GM12801 (cell line): Measurements from ENCODE around the gene STUB1.

ENCODE experiments used
- CTCF ChIP-seq: IDR thresholded peaks from one replicate; pipeline ENCODE4 v1.5.1; 2011; ENCODE audit warnings: control low read depth; ENCODE audit not compliant: insufficient read length; ENCODE audit errors: extremely low read depth

The STUB1 gene

DNA sequence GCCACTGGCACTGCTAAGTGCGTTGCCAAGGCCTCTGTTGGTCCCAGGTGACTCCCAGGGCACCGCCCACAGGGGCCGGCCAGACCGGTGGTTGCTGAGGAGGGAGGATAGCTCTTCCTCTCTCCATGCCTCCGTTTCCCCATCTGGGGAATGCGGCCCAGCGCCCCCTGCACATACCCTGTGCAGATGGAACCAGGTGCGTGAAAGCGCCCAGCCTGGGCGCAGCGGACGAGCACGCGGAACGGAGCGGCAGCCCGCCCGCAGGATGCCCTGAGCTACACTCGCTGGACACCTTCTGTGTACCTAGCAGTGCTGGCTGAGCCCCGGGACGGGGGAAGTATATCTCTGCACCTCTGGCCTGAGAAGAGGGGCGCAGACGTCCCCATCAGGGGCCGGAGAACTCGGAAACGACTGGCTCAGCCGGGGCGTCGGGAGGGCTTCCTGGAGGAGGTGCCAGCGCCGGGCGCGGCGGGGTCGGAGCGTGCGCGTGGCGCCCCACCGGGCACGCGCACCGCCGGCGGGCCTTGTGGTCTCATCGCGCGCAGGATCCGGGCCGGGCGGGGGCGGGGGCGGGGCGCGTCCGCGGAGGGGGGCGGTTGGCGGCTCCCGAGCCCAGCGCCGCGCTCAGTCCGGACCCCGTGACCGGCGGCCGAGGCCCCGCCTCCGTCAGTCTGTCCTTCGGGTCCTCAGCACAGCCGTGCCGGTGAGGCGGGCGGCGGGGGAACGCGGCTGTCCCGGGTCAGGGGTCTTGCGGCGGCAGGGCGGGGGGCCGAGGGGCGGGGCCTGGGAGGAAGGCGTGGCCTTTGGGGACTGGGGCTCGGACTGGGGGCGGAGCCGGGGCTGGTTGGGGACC is 46.5 kb downstream of the STUB1 start, which contains the start of the genes CCDC78 and HAGHL:
Gene CCDC78 (minus strand): TSS at position 6 of the 853 bp plus-strand sequence. CDS start 76 bp downstream, outside the sequence.
Gene HAGHL (plus strand): TSS at position 669 of the 853 bp plus-strand sequence. CDS start 404 bp downstream, outside the sequence.
- TF ChIP-seq CTCF: no peak

DNA sequence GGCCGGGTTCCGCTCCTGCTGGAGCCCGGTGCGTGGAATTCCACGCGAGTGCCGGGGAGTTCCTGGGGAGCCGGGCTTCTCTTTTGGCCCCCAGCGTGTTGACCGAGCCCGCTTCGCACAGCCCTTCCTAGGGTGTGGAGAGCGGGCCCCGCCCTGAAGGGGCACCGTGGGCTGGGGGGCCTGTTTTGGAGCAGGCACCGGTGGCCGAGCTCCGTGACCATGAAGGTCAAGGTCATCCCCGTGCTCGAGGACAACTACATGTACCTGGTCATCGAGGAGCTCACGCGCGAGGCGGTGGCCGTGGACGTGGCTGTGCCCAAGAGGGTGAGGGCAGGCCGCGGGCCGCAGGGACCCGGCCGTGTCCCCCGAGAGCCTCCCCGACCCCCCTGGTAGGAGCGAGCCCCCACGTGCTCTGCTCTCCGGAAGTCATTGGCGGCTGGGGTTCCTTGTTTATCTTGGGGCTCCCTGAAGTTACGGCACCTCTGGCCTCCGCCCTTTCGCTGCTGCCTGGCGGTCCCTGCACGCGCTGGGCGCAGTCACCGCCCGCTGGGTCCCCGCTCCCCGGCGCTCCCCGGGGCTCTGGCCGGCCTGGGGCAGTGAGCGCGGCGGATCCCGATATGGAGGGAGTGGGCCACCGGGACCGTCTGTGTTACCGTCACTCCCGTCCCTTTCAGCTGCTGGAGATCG is 47.2 kb downstream of the STUB1 start:
- TF ChIP-seq CTCF: no peak

DNA sequence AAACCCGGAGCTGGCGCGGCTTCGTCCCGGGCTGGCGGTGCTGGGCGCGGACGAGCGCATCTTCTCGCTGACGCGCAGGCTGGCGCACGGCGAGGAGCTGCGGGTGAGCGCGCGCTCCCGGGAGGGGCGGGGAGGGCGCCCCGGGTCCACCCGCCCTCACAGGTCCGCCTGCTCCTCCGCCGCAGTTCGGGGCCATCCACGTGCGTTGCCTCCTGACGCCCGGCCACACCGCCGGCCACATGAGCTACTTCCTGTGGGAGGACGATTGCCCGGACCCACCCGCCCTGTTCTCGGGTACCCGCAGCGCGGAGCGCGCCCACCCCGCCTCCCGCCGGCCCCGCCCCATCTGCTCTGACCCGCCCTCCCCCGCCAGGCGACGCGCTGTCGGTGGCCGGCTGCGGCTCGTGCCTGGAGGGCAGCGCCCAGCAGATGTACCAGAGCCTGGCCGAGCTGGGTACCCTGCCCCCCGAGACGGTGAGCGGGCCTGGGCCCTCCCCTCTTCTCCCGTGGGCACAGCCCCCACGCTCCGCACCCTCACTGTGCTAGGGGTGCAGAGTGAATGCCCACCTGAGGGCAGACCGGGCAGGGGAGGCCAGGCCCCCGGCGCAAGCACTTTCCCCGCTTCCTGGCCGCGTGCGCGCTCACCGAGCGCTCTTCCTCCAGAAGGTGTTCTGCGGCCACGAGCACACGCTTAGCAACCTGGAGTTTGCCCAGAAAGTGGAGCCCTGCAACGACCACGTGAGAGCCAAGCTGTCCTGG is 48.1 kb downstream of the STUB1 start:
- no peak for TF ChIP-seq CTCF

- no peak for TF ChIP-seq CTCF
Measured at GRCh38 chr16:728890-729744, 48.9 kb downstream of the STUB1 start.

DNA sequence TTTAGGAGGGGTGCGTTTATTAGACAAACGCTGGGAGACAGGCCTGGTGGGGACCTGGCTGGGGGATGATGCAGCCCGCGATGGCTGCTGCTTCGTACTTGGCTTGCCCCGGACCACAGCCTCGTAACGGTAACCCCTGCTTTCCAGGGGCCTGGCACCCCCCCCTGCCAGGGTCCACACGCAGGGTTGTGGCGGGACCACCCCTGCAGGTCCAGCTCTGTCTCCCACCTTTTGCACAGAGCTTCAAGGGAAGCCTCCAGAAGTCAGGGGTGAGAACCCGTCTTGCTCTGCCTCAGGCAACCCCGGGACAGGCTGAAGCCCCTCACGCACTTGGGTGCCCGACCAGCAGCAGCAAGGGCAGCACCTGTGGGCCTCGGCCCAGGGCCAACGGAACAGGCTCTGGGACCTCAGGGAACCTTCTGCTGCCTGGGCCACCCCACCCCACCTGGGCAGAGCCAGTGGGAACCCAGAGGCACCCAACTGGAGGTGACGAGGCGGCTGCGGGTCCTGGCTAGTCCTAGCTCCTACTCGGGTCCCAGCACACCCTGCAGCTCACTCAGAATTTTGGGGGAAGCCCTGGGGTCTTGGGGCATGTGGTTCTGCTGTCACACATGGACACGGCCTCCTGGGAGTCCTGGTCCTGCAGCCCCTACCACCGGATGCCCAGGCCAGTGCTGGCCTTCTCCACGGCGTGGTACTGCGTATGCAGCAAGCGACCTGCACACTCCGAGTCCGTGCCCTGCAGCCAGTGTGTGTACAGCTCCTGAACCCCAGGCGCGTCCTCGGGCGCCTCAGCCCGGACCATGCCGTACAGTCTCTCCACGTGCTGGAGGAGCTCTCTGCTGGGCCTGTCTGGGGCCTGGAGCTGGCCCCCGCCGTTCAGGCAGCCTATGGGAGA is 49.8 kb downstream of the STUB1 start:
- TF ChIP-seq CTCF: no peak

- TF ChIP-seq CTCF: no peak
Measured at GRCh38 chr16:730666-731509, 50.7 kb downstream of the STUB1 start.
